ENCODE results near the gene ERG. TPM values are rescaled to one million over a fixed set of nuclear protein-coding genes. Genes with fewer than 3 reads are reported as not detected.

Gene ERG
- total and polyA plus RNA-seq, 8 donors: 1.7 to 4.6 (median 2.6) TPM

DNA sequence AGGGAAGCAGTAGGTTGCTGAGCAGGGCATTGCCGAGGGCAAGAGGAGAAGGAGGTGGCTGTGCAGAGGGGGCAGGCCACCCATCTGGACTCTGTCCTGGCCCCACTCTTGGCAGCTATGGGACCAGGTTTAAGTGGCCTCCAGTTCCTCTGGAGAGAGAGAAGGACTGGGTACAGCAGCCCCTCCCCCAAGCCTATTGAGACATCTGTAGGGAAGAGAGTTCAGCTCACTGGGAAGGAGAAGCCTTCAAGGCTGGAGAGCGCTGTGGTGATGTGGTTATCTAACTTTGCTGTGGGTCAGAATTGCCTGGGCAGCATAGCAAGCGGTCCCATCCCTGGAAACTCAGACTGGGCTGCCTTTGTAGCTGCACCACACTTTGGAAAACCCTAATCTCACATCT lies 147.6 kb downstream of the ERG start:
- WGBS, 2 donors: 64 to 75% methylated on average over 3 of the region's 3 CpGs
- no peak for FAIRE-seq
- no peak overlapping the region for H3K27ac ChIP-seq

DNA sequence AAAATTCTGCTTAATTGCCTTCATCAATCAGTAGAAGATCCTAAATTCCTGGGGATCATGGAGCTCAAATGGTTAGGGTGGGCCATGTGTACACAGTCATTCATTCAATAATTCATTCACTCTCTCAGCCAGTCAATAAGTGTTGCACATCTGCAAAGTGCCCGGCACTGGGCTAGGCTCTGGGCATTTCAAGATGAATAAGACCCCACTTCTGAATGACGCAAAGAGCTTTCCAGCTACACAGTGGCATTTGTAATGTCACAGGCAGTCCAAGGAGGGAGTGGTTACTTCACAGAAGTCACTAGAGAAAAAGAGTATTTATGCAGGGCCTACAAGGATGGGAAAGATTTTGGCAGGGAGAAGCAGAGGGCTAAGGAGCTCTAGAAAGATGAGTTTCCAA lies 148.3 kb downstream of the ERG start:
- Histone ChIP-seq H3K9me3 (no peaks in the 10 kb centered on the region), H3K4me1 (peaks cover 0 to 8% (median 0%) of the 10 kb centered on the region in 3 donors), H3K27me3 (no peaks in the 10 kb centered on the region), H3K4me3 (no peak overlapping the region), H3K27ac (no peak overlapping the region), H3K36me3 (no peaks in the 10 kb centered on the region)
- WGBS, 2 donors: 87 to 94% methylated on average over 2 of the region's 2 CpGs
- ATAC-seq (no peak), DNase-seq (no peak), FAIRE-seq (no peak)
- intact Hi-C loops (cut with DNase I): loop anchor here in 2 of 3 donors (5.0 to 10.0 kb wide), 3 partner anchors 125 to 635 kb away; no protein-coding TSS in a partner anchor
- TF ChIP-seq, protein P1, sequence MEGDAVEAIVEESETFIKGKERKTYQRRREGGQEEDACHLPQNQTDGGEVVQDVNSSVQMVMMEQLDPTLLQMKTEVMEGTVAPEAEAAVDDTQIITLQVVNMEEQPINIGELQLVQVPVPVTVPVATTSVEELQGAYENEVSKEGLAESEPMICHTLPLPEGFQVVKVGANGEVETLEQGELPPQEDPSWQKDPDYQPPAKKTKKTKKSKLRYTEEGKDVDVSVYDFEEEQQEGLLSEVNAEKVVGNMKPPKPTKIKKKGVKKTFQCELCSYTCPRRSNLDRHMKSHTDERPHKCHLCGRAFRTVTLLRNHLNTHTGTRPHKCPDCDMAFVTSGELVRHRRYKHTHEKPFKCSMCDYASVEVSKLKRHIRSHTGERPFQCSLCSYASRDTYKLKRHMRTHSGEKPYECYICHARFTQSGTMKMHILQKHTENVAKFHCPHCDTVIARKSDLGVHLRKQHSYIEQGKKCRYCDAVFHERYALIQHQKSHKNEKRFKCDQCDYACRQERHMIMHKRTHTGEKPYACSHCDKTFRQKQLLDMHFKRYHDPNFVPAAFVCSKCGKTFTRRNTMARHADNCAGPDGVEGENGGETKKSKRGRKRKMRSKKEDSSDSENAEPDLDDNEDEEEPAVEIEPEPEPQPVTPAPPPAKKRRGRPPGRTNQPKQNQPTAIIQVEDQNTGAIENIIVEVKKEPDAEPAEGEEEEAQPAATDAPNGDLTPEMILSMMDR (IDR thresholded peaks at IDR 0.05): no peak

More for the DNA sequence above, 147.6 kb downstream of the ERG start:
- no peaks in the 10 kb centered on the region for H3K36me3 ChIP-seq
- TF ChIP-seq, protein P1 (IDR thresholded peaks at IDR 0.05): no peak
- ATAC-seq (no peak), DNase-seq (no peak)
- H3K9me3 ChIP-seq: no peaks in the 10 kb centered on the region
- intact Hi-C loops (cut with DNase I): loop anchor here in 2 of 3 donors (5.0 to 10.0 kb wide), 3 partner anchors 126 to 636 kb away; no protein-coding TSS in a partner anchor
- H3K4me1 ChIP-seq: peaks cover 0 to 8% (median 0%) of the 10 kb centered on the region in 3 donors
- no peak overlapping the region for H3K4me3 ChIP-seq
- no peaks in the 10 kb centered on the region for H3K27me3 ChIP-seq

DNA sequence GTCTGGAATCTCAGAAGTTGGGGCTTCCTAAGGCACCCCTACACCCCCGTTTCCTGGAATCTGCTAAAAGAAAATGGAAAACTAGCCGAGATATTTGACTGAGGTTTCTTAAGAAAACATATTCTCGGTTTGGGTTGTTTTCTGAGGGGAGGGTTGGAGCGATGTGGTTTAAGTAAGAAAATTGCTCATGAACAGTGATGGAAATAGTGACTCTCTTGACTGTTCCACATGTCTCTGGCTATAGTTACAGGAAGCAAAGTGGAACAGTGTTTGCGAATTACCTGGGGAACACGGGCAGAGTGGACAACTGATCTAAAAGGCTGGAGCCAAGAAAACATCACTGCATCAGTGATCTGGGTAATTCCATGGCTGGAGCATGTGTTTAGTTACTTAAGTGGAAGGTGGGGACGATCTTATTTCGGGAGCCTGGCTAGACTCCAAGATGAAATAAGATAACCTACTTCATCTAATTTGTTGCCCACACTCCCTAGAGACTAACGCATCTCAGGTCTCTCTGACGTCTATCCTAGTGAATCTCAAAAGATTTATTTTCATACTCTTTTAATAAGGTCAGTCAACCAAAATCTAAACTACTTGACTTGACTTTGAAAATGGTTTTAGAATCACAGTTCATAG lies 149.0 kb downstream of the ERG start:
- intact Hi-C loops (cut with DNase I): no loop called here
- H3K36me3 ChIP-seq: no peaks in the 10 kb centered on the region
- no peaks in the 10 kb centered on the region for H3K9me3 ChIP-seq
- FAIRE-seq (no peak), DNase-seq (no peak), ATAC-seq (no peak)
- H3K27me3 ChIP-seq: no peaks in the 10 kb centered on the region
- TF ChIP-seq, protein P1 (IDR thresholded peaks at IDR 0.05): no peak
- H3K4me1 ChIP-seq: peaks cover 0 to 9% (median 0%) of the 10 kb centered on the region in 3 donors
- WGBS, 2 donors: 47 to 59% methylated on average over 10 of the region's 10 CpGs
- no peak overlapping the region for H3K27ac ChIP-seq
- H3K4me3 ChIP-seq: no peak overlapping the region

DNA sequence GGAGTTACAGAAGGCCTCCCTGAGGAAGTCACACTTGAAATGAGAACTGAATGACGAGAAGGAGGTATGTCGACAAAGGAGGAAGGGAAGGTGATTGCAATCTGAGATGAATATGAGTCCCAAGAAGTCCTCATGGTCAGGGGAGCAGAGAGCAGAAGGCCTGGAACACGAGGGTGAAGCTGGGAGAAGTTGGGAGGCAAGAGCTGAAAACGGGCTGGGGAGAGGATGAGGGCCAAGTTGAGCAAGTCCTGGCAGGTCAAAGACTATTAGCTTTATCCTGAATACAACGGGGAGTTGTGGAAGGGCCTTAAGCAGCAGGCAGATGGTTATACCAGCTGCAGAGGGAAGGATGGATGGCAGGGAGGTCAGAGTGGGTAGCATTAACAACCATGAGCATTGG lies 152.0 kb downstream of the ERG start:
- TF ChIP-seq, protein P1 (IDR thresholded peaks at IDR 0.05): no peak
- Histone ChIP-seq H3K27me3 (no peaks in the 10 kb centered on the region), H3K9me3 (no peaks in the 10 kb centered on the region), H3K4me3 (no peak overlapping the region), H3K4me1 (peaks cover 12 to 26% (median 13%) of the 10 kb centered on the region in 3 donors), H3K27ac (no peak overlapping the region), H3K36me3 (no peaks in the 10 kb centered on the region)
- DNase-seq: no peak
- intact Hi-C loops (cut with DNase I): no loop called here
- 80 to 85% methylated on average over 5 of the region's 5 CpGs for WGBS, 2 donors
- no peak for ATAC-seq
- no peak for FAIRE-seq

DNA sequence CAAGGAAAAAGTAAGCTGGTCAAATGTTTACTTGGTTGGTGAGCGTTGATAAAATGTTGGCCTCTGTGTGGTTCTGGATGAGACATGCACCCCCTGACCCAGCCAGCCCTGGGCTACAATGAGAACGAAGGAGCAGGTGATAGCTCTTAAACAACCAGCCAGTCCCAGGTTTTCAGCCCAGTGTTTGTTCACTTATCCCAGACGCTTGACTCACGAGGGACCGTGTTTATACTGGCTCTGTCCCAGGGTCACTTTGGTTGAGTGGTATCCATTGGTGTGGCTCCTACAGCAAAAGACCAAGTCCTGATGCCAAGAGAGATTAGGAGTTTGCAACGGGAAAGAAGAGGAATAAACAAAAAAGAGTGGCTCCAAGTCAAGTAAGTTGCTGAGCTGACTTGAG lies 154.6 kb downstream of the ERG start:
- 11% methylated on average over 6 of the region's 6 CpGs for WGBS, 2 donors
- peak; percentile 90 to 97 (median 94) for ATAC-seq
- DNase-seq: peak in 4 of 6 donors; percentile 67 to 88 (median 77)
- no peaks in the 10 kb centered on the region for H3K36me3 ChIP-seq
- H3K4me1 ChIP-seq: peaks cover 12 to 26% (median 13%) of the 10 kb centered on the region in 3 donors
- H3K4me3 ChIP-seq: no peak overlapping the region
- intact Hi-C loops (cut with DNase I): no loop called here
- no peak for FAIRE-seq
- H3K27ac ChIP-seq: peak overlapping the region in 2 of 4 donors; percentile 63 to 67
- TF ChIP-seq, protein P1 (IDR thresholded peaks at IDR 0.05): no peak
- no peaks in the 10 kb centered on the region for H3K27me3 ChIP-seq
- no peaks in the 10 kb centered on the region for H3K9me3 ChIP-seq

Measured in pancreas (tissue), 10 donors.